ENCODE results near the gene PRIMPOL. TPM values are rescaled to one million over a fixed set of nuclear protein-coding genes. Genes with fewer than 3 reads are reported as not detected.
"Not testable (repeated sequence)": the region's sequence is repeated elsewhere in the genome, so short reads cannot be mapped to it uniquely, and the experiment has no call there.

PRIMPOL gene
- total and polyA plus RNA-seq, 3 experiments from 2014 or later: 13.8 to 20.2 (median 19.0) TPM

GRCh38 chr4:184616633-184617551, 32.6 kb upstream of the PRIMPOL start:
- no peaks in the 10 kb centered on the region for H3K36me3 ChIP-seq (ENCODE audit: insufficient read depth, low read length)
- Mint-ChIP-seq H3K27ac (peak overlapping the region in 1 of 8 donors; percentile 72), H3K36me3 (peaks cover 0 to 17% (median 0%) of the 10 kb centered on the region in 3 donors), H3K4me3 (no peak overlapping the region), H3K4me1 (no peaks in the 10 kb centered on the region), H3K9me3 (peaks cover 3 to 5% (median 4%) of the 10 kb centered on the region in 5 donors), H3K27me3 (peaks cover 0 to 1% of the 10 kb centered on the region in 2 donors)
- no peaks in the 10 kb centered on the region for H3K27me3 ChIP-seq (ENCODE audit: insufficient read depth, low read length, poor library complexity, severe bottlenecking)
- H3K9me3 ChIP-seq (ENCODE audit: low read length): no peaks in the 10 kb centered on the region
- DNase-seq: no peak
- H3K27ac ChIP-seq (ENCODE audit: low read depth, low read length): no peak overlapping the region
- ChIA-PET CTCF (no interaction called here), POLR2A (no interaction called here)
- no peaks in the 10 kb centered on the region for H3K4me1 ChIP-seq (ENCODE audit: insufficient read depth, low read length)
- no peak overlapping the region for H3K4me3 ChIP-seq (ENCODE audit: low read length)

- Histone ChIP-seq H3K27ac (ENCODE audit: low read depth, low read length) (no peak overlapping the region), H3K9me3 (ENCODE audit: low read length) (no peaks in the 10 kb centered on the region), H3K4me3 (ENCODE audit: low read length) (no peak overlapping the region), H3K4me1 (ENCODE audit: insufficient read depth, low read length) (no peaks in the 10 kb centered on the region), H3K27me3 (ENCODE audit: insufficient read depth, low read length, poor library complexity, severe bottlenecking) (no peaks in the 10 kb centered on the region), H3K36me3 (ENCODE audit: insufficient read depth, low read length) (no peaks in the 10 kb centered on the region)
- Mint-ChIP-seq H3K27me3 (no peaks in the 10 kb centered on the region), H3K27ac (peak overlapping the region in 2 of 8 donors; percentile 30 to 62), H3K4me1 (no peaks in the 10 kb centered on the region), H3K36me3 (peaks cover 1 to 17% (median 2%) of the 10 kb centered on the region in 3 donors), H3K4me3 (no peak overlapping the region), H3K9me3 (peaks cover 3 to 5% (median 4%) of the 10 kb centered on the region in 5 donors)
- ChIA-PET CTCF (no interaction called here), POLR2A (no interaction called here)
- no peak for DNase-seq
Observed at GRCh38 chr4:184617600-184618196, 31.8 kb upstream of the PRIMPOL start.

- H3K4me1 Mint-ChIP-seq: peaks cover 11 to 19% (median 11%) of the 10 kb centered on the region in 3 donors
Observed at GRCh38 chr4:184620212-184620867, 29.2 kb upstream of the PRIMPOL start.

GRCh38 chr4:184621518-184621917, 28.0 kb upstream of the PRIMPOL start:
- CTCF ChIA-PET: no interaction called here

More at GRCh38 chr4:184620212-184620867, 29.2 kb upstream of the PRIMPOL start:
- no peak overlapping the region for H3K27ac ChIP-seq (ENCODE audit: low read depth, low read length)
- CTCF ChIA-PET: no interaction called here
- H3K27me3 ChIP-seq (ENCODE audit: insufficient read depth, low read length, poor library complexity, severe bottlenecking): no peaks in the 10 kb centered on the region
- POLR2A ChIA-PET: no interaction called here
- H3K36me3 Mint-ChIP-seq: peaks cover 5 to 13% (median 10%) of the 10 kb centered on the region in 3 donors
- no peaks in the 10 kb centered on the region for H3K9me3 ChIP-seq (ENCODE audit: low read length)
- H3K4me1 ChIP-seq (ENCODE audit: insufficient read depth, low read length): peaks cover 8% of the 10 kb centered on the region
- no peak overlapping the region for H3K4me3 Mint-ChIP-seq
- H3K4me3 ChIP-seq (ENCODE audit: low read length): no peak overlapping the region
- H3K27me3 Mint-ChIP-seq: no peaks in the 10 kb centered on the region
- no peak for DNase-seq
- no peaks in the 10 kb centered on the region for H3K36me3 ChIP-seq (ENCODE audit: insufficient read depth, low read length)
- no peaks in the 10 kb centered on the region for H3K9me3 Mint-ChIP-seq
- H3K27ac Mint-ChIP-seq: no peak overlapping the region

GRCh38 chr4:184624504-184624903, 25.0 kb upstream of the PRIMPOL start:
- POLR2A ChIA-PET, H3K4me3 Mint-ChIP-seq, CTCF ChIA-PET: not testable (repeated sequence)

More at GRCh38 chr4:184621518-184621917, 28.0 kb upstream of the PRIMPOL start:
- Mint-ChIP-seq H3K4me3 (no peak overlapping the region), H3K27ac (peak overlapping the region in 1 of 8 donors; percentile 11), H3K27me3 (no peaks in the 10 kb centered on the region), H3K36me3 (peaks cover 4 to 18% (median 13%) of the 10 kb centered on the region in 3 donors), H3K9me3 (no peaks in the 10 kb centered on the region), H3K4me1 (peaks cover 22 to 31% (median 23%) of the 10 kb centered on the region in 3 donors)
- DNase-seq: no peak
- Histone ChIP-seq H3K27me3 (ENCODE audit: insufficient read depth, low read length, poor library complexity, severe bottlenecking) (no peaks in the 10 kb centered on the region), H3K9me3 (ENCODE audit: low read length) (no peaks in the 10 kb centered on the region), H3K4me1 (ENCODE audit: insufficient read depth, low read length) (peaks cover 20% of the 10 kb centered on the region), H3K4me3 (ENCODE audit: low read length) (no peak overlapping the region), H3K27ac (ENCODE audit: low read depth, low read length) (no peak overlapping the region), H3K36me3 (ENCODE audit: insufficient read depth, low read length) (no peaks in the 10 kb centered on the region)
- POLR2A ChIA-PET: no interaction called here

GRCh38 chr4:184624972-184625554, 24.5 kb upstream of the PRIMPOL start:
- peaks cover 27% of the 10 kb centered on the region for H3K4me1 ChIP-seq (ENCODE audit: insufficient read depth, low read length)
- peak overlapping the region in 7 of 8 donors; percentile 1 to 78 (median 74) for H3K27ac Mint-ChIP-seq
- H3K4me3 ChIP-seq (ENCODE audit: low read length): no peak overlapping the region
- DNase-seq: no peak
- H3K4me3 Mint-ChIP-seq: peak overlapping the region in 4 of 7 donors; percentile 2 to 69 (median 10)
- CTCF ChIA-PET: no interaction called here
- no peaks in the 10 kb centered on the region for H3K9me3 ChIP-seq (ENCODE audit: low read length)
- POLR2A ChIA-PET: no interaction called here
- H3K27ac ChIP-seq (ENCODE audit: low read depth, low read length): no peak overlapping the region
- H3K4me1 Mint-ChIP-seq: peaks cover 38 to 49% (median 39%) of the 10 kb centered on the region in 3 donors
- H3K9me3 Mint-ChIP-seq: no peaks in the 10 kb centered on the region
- H3K36me3 ChIP-seq (ENCODE audit: insufficient read depth, low read length): peaks cover 18% of the 10 kb centered on the region
- H3K27me3 Mint-ChIP-seq: no peaks in the 10 kb centered on the region
- no peaks in the 10 kb centered on the region for H3K27me3 ChIP-seq (ENCODE audit: insufficient read depth, low read length, poor library complexity, severe bottlenecking)
- peaks cover 26 to 49% (median 28%) of the 10 kb centered on the region in 3 donors for H3K36me3 Mint-ChIP-seq

More at GRCh38 chr4:184624504-184624903, 25.0 kb upstream of the PRIMPOL start:
- not testable (repeated sequence) for H3K9me3 Mint-ChIP-seq; H3K27me3 Mint-ChIP-seq; H3K9me3 ChIP-seq (ENCODE audit: low read length); H3K27ac ChIP-seq (ENCODE audit: low read depth, low read length); H3K27me3 ChIP-seq (ENCODE audit: insufficient read depth, low read length, poor library complexity, severe bottlenecking); H3K4me3 ChIP-seq (ENCODE audit: low read length); DNase-seq
- Mint-ChIP-seq H3K36me3 (peaks cover 21 to 43% (median 26%) of the 10 kb centered on the region in 3 donors), H3K27ac (peak overlapping the region in 4 of 8 donors; percentile 40 to 78 (median 64)), H3K4me1 (peaks cover 38 to 48% (median 39%) of the 10 kb centered on the region in 3 donors)
- peaks cover 13% of the 10 kb centered on the region for H3K36me3 ChIP-seq (ENCODE audit: insufficient read depth, low read length)
- H3K4me1 ChIP-seq (ENCODE audit: insufficient read depth, low read length): peaks cover 27% of the 10 kb centered on the region

- Histone ChIP-seq H3K4me1 (ENCODE audit: insufficient read depth, low read length) (peaks cover 27% of the 10 kb centered on the region), H3K36me3 (ENCODE audit: insufficient read depth, low read length) (peaks cover 23% of the 10 kb centered on the region)
- H3K27me3 Mint-ChIP-seq; H3K4me3 ChIP-seq (ENCODE audit: low read length); H3K27me3 ChIP-seq (ENCODE audit: insufficient read depth, low read length, poor library complexity, severe bottlenecking); H3K9me3 ChIP-seq (ENCODE audit: low read length); H3K27ac ChIP-seq (ENCODE audit: low read depth, low read length); POLR2A ChIA-PET; CTCF ChIA-PET; H3K9me3 Mint-ChIP-seq: not testable (repeated sequence)
- Mint-ChIP-seq H3K4me3 (peak overlapping the region in 5 of 7 donors; percentile 9 to 63 (median 36)), H3K4me1 (peaks cover 38 to 51% (median 39%) of the 10 kb centered on the region in 3 donors), H3K27ac (peak overlapping the region; percentile 9 to 96 (median 74)), H3K36me3 (peaks cover 30 to 58% (median 31%) of the 10 kb centered on the region in 3 donors)
- peak in 1 of 5 donors; percentile 14 for DNase-seq
Observed at GRCh38 chr4:184625783-184626596, 23.5 kb upstream of the PRIMPOL start.

Measured in CD8-positive, alpha-beta memory T cell (primary cell).